ENCODE results near the gene FXYD1. TPM values are rescaled to one million over a fixed set of nuclear protein-coding genes. Genes with fewer than 3 reads are reported as not detected.
"Not testable (repeated sequence)": the region's sequence is repeated elsewhere in the genome, so short reads cannot be mapped to it uniquely, and the experiment has no call there.

The FXYD1 gene
- total and polyA plus RNA-seq, 2 donors (not counting 3 experiments of a cell fraction or from before 2014, with no cell fraction given) = not detected

- H3K4me3 ChIP-seq (replicated peaks in 1 of 3; ENCODE audit: insufficient read depth in 1 of 3, low read depth in 1 of 3, low read length in 3 of 3) = no peak overlapping the region
- peaks cover 3% of the 10 kb centered on the region for H3K4me1 ChIP-seq (ENCODE audit: control insufficient read depth, extremely low read depth, insufficient read depth, low read length)
- DNase-seq (ENCODE audit: low read depth, low spot score) = no peak
- ChIA-PET CTCF (interaction anchor here (1.1 to 1.3 kb wide), 2 partner anchors 7 to 11 kb away, joined by 3 to 5 read pairs; no protein-coding TSS in a partner anchor), POLR2A (no interaction called here)
- TF ChIP-seq POLR2A (IDR thresholded peaks at IDR 0.05; ENCODE audit: low read depth, low read length) (no peak), JUN (IDR thresholded peaks at IDR 0.05; ENCODE audit: borderline replicate concordance, insufficient read depth, insufficient read length, low read depth) (no peak), CTCF (IDR thresholded peaks at IDR 0.05; ENCODE audit: extremely low read depth in 1 of 2, insufficient read depth in 1 of 2, low read depth in 1 of 2, low read length in 2 of 2) (no peak), MAX (IDR thresholded peaks at IDR 0.05; ENCODE audit: insufficient read depth, insufficient read length) (no peak), FOS (IDR thresholded peaks at IDR 0.05; ENCODE audit: borderline replicate concordance, insufficient read depth, low read length) (no peak), EZH2 (IDR thresholded peaks at IDR 0.05; ENCODE audit: borderline replicate concordance, low read depth, low read length, severe bottlenecking) (no peak), POLR2AphosphoS5 (IDR thresholded peaks at IDR 0.05; ENCODE audit: insufficient read depth, low read depth, low read length) (no peak), GATA2 (IDR thresholded peaks at IDR 0.05; ENCODE audit: insufficient read depth, insufficient read length, low read depth, low read length) (no peak)
- H4K20me1 ChIP-seq (replicated peaks; ENCODE audit: control insufficient read depth, extremely low read depth, insufficient read depth, low read length) = no peaks in the 10 kb centered on the region
- BruUV-seq (replicated peaks) = no TSS peak
- H3K79me2 ChIP-seq (ENCODE audit: control insufficient read depth, insufficient read depth, low read length) = no peaks in the 10 kb centered on the region
- no peaks in the 10 kb centered on the region for H3K9me3 ChIP-seq (replicated peaks; ENCODE audit: control insufficient read depth, insufficient read depth, low read length)
- no peaks in the 10 kb centered on the region for H3K9me1 ChIP-seq (replicated peaks; ENCODE audit: control insufficient read depth, extremely low read depth, insufficient read depth, low read length)
- no peak overlapping the region for H3K27ac ChIP-seq (ENCODE audit: insufficient read depth, low read depth, low read length)
- H3K9ac ChIP-seq (replicated peaks; ENCODE audit: extremely low read depth, insufficient read depth, low read length) = no peak overlapping the region
- no peaks in the 10 kb centered on the region for H3K27me3 ChIP-seq (ENCODE audit: control insufficient read depth in 2 of 2, insufficient read depth in 2 of 2, low read length in 2 of 2)
- H3K4me2 ChIP-seq (ENCODE audit: insufficient read depth, low read length) = no peak overlapping the region
- dilution Hi-C loops (cut with MboI; ENCODE audit: extremely low pct_ligation_motif_present, low sequenced_read_pairs) (no loop called here), intact Hi-C loops (cut with micrococcal nuclease) (no loop called here)
- no peak overlapping the region for H2AFZ ChIP-seq (ENCODE audit: low read depth, low read length)
- FAIRE-seq = no peak
- no peaks in the 10 kb centered on the region for H3K36me3 ChIP-seq (ENCODE audit: control insufficient read depth in 2 of 2, extremely low read depth in 1 of 2, insufficient read depth in 2 of 2, low read length in 2 of 2)
Observed at GRCh38 chr19:35128398-35129057, 10.1 kb upstream of the FXYD1 start.

- dilution Hi-C loops (cut with MboI; ENCODE audit: extremely low pct_ligation_motif_present, low sequenced_read_pairs); H3K4me1 ChIP-seq (ENCODE audit: control insufficient read depth, extremely low read depth, insufficient read depth, low read length); H3K9me3 ChIP-seq (replicated peaks; ENCODE audit: control insufficient read depth, insufficient read depth, low read length); H3K36me3 ChIP-seq (ENCODE audit: control insufficient read depth in 2 of 2, extremely low read depth in 1 of 2, insufficient read depth in 2 of 2, low read length in 2 of 2); H3K27me3 ChIP-seq (ENCODE audit: control insufficient read depth in 2 of 2, insufficient read depth in 2 of 2, low read length in 2 of 2); DNase-seq (ENCODE audit: low read depth, low spot score); H4K20me1 ChIP-seq (replicated peaks; ENCODE audit: control insufficient read depth, extremely low read depth, insufficient read depth, low read length); intact Hi-C loops (cut with micrococcal nuclease); H3K9ac ChIP-seq (replicated peaks; ENCODE audit: extremely low read depth, insufficient read depth, low read length); POLR2A ChIA-PET; H3K9me1 ChIP-seq (replicated peaks; ENCODE audit: control insufficient read depth, extremely low read depth, insufficient read depth, low read length); H3K27ac ChIP-seq (ENCODE audit: insufficient read depth, low read depth, low read length); H2AFZ ChIP-seq (ENCODE audit: low read depth, low read length); CTCF ChIA-PET; H3K4me3 ChIP-seq (replicated peaks in 1 of 3; ENCODE audit: insufficient read depth in 1 of 3, low read depth in 1 of 3, low read length in 3 of 3); H3K4me2 ChIP-seq (ENCODE audit: insufficient read depth, low read length); BruUV-seq (replicated peaks); FAIRE-seq; H3K79me2 ChIP-seq (ENCODE audit: control insufficient read depth, insufficient read depth, low read length): not testable (repeated sequence)
Observed at GRCh38 chr19:35129724-35130274, 8.8 kb upstream of the FXYD1 start.
